ENCODE data around the gene TEX14. TPM values are rescaled to one million over a fixed set of nuclear protein-coding genes. Genes with fewer than 3 reads are reported as not detected.

The TEX14 gene
- total and polyA plus RNA-seq, 3 experiments from 2014 or later: 0.11 to 0.20 TPM; not detected in 1

DNA sequence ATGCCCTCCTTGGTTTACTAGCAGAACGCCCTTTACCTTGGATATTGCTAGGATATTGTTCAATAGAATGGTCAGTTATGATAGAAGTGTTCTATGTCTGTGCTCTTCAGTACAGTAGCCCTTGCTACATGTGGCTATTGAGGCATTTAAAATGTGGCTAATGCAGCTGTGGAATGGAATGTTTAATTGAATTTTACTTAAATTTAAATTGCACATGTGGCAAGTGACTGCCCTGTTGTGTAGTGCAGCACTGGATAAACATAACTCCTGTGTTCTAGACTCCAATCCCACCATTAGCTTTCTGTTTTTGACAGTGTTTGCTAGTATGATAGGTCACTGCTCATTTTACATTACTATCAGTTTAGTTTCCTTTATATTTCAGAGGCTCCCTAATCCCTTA lies 30.4 kb upstream of the TEX14 start:
- Histone ChIP-seq H3K4me1 (ENCODE audit: insufficient read depth, low read length) (no peaks in the 10 kb centered on the region), H3K27ac (ENCODE audit: low read depth, low read length) (no peak overlapping the region), H3K36me3 (ENCODE audit: insufficient read depth, low read length) (peaks cover 5% of the 10 kb centered on the region), H3K4me3 (ENCODE audit: low read length) (no peak overlapping the region), H3K9me3 (ENCODE audit: low read length) (no peaks in the 10 kb centered on the region), H3K27me3 (ENCODE audit: insufficient read depth, low read length, poor library complexity, severe bottlenecking) (no peaks in the 10 kb centered on the region)
- H3K9me3 Mint-ChIP-seq: no peaks in the 10 kb centered on the region
- POLR2A ChIA-PET: no interaction called here
- peak overlapping the region in 1 of 8 donors; percentile 2 for H3K27ac Mint-ChIP-seq
- H3K4me3 Mint-ChIP-seq: no peak overlapping the region
- H3K27me3 Mint-ChIP-seq: no peaks in the 10 kb centered on the region
- no peaks in the 10 kb centered on the region for H3K4me1 Mint-ChIP-seq
- DNase-seq: no peak
- CTCF ChIA-PET: no interaction called here
- peaks cover 0 to 56% (median 4%) of the 10 kb centered on the region in 3 donors for H3K36me3 Mint-ChIP-seq

DNA sequence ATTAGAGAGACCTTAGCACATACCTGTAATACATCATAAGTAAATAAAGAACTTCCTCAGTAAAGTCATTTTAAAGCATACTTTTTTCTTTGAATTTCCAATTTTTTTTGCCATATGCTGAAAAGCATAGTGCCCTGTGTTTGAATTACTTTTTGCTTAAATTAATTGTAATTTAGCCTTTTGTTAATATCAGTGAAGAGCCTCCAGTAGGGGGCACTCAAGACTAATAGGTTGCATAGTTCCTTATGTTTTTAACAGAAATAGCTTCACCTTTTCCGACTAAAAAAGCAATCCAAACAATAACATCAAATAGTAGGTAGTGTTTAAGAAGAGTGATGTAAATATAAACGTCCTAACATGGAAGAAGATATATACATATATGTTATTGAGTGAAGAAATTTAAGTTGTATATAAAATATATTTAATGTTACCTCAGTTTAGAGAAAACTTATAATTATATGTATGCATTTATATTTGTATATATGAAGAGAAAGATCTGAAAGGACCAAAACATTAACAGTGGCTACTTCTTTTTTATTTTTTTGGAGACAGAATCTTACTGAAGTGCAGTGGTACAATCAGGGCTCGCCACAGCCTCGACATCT lies 19.2 kb upstream of the TEX14 start:
- peaks cover 0 to 5% (median 0%) of the 10 kb centered on the region in 3 donors for H3K4me1 Mint-ChIP-seq
- Histone ChIP-seq H3K9me3 (ENCODE audit: low read length) (no peaks in the 10 kb centered on the region), H3K27ac (ENCODE audit: low read depth, low read length) (no peak overlapping the region), H3K4me1 (ENCODE audit: insufficient read depth, low read length) (no peaks in the 10 kb centered on the region), H3K4me3 (ENCODE audit: low read length) (no peak overlapping the region), H3K27me3 (ENCODE audit: insufficient read depth, low read length, poor library complexity, severe bottlenecking) (no peaks in the 10 kb centered on the region), H3K36me3 (ENCODE audit: insufficient read depth, low read length) (no peaks in the 10 kb centered on the region)
- H3K4me3 Mint-ChIP-seq: no peak overlapping the region
- no peaks in the 10 kb centered on the region for H3K27me3 Mint-ChIP-seq
- no peak overlapping the region for H3K27ac Mint-ChIP-seq
- DNase-seq: peak in 4 of 5 donors; percentile 3 to 48 (median 20)
- H3K9me3 Mint-ChIP-seq: no peaks in the 10 kb centered on the region
- ChIA-PET CTCF (interaction anchor here (0.6 to 1.6 kb wide), 6 partner anchors 10 to 294 kb away, joined by 3 to 5 read pairs (median 3); no protein-coding TSS in a partner anchor), POLR2A (no interaction called here)
- peaks cover 4 to 45% (median 6%) of the 10 kb centered on the region in 3 donors for H3K36me3 Mint-ChIP-seq

DNA sequence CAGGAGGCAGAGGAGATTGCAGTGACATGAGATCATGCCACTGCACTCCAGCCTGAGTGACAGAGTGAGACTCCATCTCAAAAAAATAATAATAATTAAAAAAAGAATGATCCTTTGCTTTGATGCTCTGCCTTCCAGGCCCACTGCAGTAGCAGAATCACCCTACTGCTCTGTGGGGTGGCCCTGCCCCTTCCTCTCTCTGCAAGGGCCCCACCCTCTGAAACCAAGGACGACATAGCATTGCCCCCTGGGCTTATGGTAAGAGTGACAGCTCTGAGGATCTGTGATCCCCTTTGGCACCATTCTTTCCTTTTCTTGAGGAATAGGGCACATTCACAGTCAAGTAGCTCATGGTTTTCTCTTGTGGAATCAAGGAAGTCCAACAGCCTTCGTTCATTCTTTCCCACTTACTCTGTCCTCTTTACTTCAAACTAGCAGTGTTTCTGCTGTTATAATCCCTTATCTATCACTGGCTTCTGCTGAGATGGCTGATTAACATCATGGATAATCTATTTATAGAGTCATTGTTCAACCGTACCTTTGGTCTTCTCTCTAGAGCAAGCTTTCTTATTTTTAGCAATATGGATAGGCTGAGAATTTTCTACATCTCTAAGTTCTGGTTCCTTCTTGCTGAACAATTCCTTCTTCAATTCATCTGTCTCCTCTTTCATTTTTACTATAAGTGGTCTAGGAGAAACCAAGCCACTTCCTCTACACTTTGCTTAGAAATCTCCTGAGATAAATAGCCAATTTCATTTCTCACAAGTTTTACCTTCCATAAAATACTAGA lies 14.7 kb upstream of the TEX14 start:
- Mint-ChIP-seq H3K4me1 (peaks cover 0 to 5% (median 0%) of the 10 kb centered on the region in 3 donors), H3K27ac (peak overlapping the region in 3 of 8 donors; percentile 1 to 67 (median 19)), H3K36me3 (peaks cover 0 to 51% (median 9%) of the 10 kb centered on the region in 3 donors), H3K4me3 (no peak overlapping the region), H3K9me3 (no peaks in the 10 kb centered on the region), H3K27me3 (no peaks in the 10 kb centered on the region)
- no peak overlapping the region for H3K4me3 ChIP-seq (ENCODE audit: low read length)
- no peak for DNase-seq
- H3K27me3 ChIP-seq (ENCODE audit: insufficient read depth, low read length, poor library complexity, severe bottlenecking): no peaks in the 10 kb centered on the region
- no peaks in the 10 kb centered on the region for H3K36me3 ChIP-seq (ENCODE audit: insufficient read depth, low read length)
- POLR2A ChIA-PET: no interaction called here
- no peaks in the 10 kb centered on the region for H3K9me3 ChIP-seq (ENCODE audit: low read length)
- H3K27ac ChIP-seq (ENCODE audit: low read depth, low read length): no peak overlapping the region
- H3K4me1 ChIP-seq (ENCODE audit: insufficient read depth, low read length): no peaks in the 10 kb centered on the region
- CTCF ChIA-PET: no interaction called here

DNA sequence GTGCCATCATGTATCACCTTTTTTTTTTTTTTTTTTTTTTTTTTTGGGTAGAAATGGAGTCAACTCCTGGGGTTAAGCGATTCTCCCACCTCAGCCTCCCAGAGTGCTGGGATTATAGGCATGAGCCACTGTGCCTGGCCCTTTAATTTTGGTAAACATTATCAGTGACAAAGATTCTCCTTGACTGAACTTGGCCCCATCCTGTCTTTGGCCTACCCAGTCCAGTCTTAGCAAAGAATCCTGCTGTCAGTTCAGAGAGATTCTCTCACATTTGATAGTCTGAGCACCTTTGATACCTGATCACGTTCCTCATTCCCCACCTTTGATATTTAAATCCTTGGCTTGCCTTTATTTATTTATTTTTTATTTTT lies 12.1 kb upstream of the TEX14 start:
- no peak for DNase-seq
- no peaks in the 10 kb centered on the region for H3K9me3 ChIP-seq (ENCODE audit: low read length)
- H3K9me3 Mint-ChIP-seq: no peaks in the 10 kb centered on the region
- no peak overlapping the region for H3K4me3 ChIP-seq (ENCODE audit: low read length)
- no peaks in the 10 kb centered on the region for H3K36me3 ChIP-seq (ENCODE audit: insufficient read depth, low read length)
- H3K27ac ChIP-seq (ENCODE audit: low read depth, low read length): no peak overlapping the region
- peaks cover 0 to 5% (median 0%) of the 10 kb centered on the region in 3 donors for H3K4me1 Mint-ChIP-seq
- H3K27ac Mint-ChIP-seq: no peak overlapping the region
- H3K4me1 ChIP-seq (ENCODE audit: insufficient read depth, low read length): no peaks in the 10 kb centered on the region
- H3K36me3 Mint-ChIP-seq: peaks cover 0 to 48% (median 9%) of the 10 kb centered on the region in 3 donors
- H3K27me3 ChIP-seq (ENCODE audit: insufficient read depth, low read length, poor library complexity, severe bottlenecking): no peaks in the 10 kb centered on the region
- POLR2A ChIA-PET: no interaction called here
- no peak overlapping the region for H3K4me3 Mint-ChIP-seq
- H3K27me3 Mint-ChIP-seq: no peaks in the 10 kb centered on the region
- CTCF ChIA-PET: no interaction called here

DNA sequence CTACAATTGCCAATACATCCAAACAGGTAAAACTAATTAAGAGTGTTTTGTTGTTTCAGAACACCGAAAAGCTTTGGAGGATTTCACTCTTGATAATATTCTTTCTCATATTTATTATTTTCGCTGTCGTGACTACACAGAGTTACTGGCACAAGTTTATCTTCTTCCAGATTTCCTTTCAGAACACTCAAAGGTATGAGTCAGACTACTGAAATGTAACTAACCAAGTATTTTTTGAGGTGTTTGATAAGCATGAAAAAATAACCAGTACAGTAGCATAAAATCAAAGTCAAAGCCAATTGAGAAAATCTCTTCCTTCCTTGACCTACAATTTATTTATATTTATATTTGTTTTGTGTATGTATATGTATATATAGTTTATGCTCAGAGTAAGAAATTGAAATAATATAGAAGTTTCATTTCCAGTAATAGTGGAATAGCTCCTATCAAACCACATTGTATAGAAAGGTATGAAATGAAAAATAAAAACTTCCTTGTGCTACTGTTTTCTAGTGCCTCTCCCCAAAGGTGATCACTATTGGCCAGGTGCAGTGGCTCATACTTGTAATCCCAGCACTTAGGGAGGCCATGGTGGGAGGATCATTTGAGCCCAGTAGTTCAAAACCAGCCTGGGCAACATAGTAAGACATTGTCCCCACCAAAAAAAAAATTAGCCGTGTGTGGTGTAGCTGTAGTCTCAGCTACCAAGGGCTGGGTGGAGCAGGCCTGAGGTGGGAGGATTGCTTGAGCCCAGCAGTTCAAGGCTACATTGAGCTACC lies 11.5 kb upstream of the TEX14 start:
- H3K27me3 ChIP-seq (ENCODE audit: insufficient read depth, low read length, poor library complexity, severe bottlenecking): no peaks in the 10 kb centered on the region
- Mint-ChIP-seq H3K27ac (peak overlapping the region in 1 of 8 donors; percentile 58), H3K27me3 (no peaks in the 10 kb centered on the region), H3K4me1 (peaks cover 0 to 5% (median 0%) of the 10 kb centered on the region in 3 donors), H3K4me3 (no peak overlapping the region), H3K9me3 (no peaks in the 10 kb centered on the region), H3K36me3 (peaks cover 0 to 48% (median 9%) of the 10 kb centered on the region in 3 donors)
- H3K36me3 ChIP-seq (ENCODE audit: insufficient read depth, low read length): no peaks in the 10 kb centered on the region
- H3K9me3 ChIP-seq (ENCODE audit: low read length): no peaks in the 10 kb centered on the region
- no peaks in the 10 kb centered on the region for H3K4me1 ChIP-seq (ENCODE audit: insufficient read depth, low read length)
- H3K27ac ChIP-seq (ENCODE audit: low read depth, low read length): no peak overlapping the region
- ChIA-PET POLR2A (no interaction called here), CTCF (no interaction called here)
- H3K4me3 ChIP-seq (ENCODE audit: low read length): no peak overlapping the region
- no peak for DNase-seq

DNA sequence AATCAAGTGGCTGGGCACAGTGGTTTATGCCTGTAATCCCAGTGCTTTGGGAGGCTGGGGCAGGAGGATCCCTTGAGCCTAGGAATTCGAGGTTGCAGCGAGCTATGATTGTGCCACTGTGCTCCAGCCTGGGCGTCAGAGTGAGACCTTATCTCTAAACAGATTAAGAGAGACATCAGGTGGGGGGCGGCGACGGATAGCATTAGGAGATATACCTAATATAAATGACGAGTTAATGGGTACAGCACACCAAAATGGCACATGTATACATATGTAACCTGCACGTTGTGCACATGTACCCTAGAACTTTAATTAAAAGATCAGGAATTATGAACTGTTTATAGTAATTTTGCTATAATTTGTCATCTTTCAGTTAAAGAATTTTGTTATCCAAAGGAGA lies 10.9 kb upstream of the TEX14 start:
- ChIA-PET POLR2A (no interaction called here), CTCF (no interaction called here)
- Histone ChIP-seq H3K4me3 (ENCODE audit: low read length) (no peak overlapping the region), H3K27me3 (ENCODE audit: insufficient read depth, low read length, poor library complexity, severe bottlenecking) (no peaks in the 10 kb centered on the region), H3K36me3 (ENCODE audit: insufficient read depth, low read length) (no peaks in the 10 kb centered on the region), H3K27ac (ENCODE audit: low read depth, low read length) (no peak overlapping the region), H3K4me1 (ENCODE audit: insufficient read depth, low read length) (no peaks in the 10 kb centered on the region), H3K9me3 (ENCODE audit: low read length) (no peaks in the 10 kb centered on the region)
- peaks cover 0 to 43% (median 9%) of the 10 kb centered on the region in 3 donors for H3K36me3 Mint-ChIP-seq
- no peak overlapping the region for H3K4me3 Mint-ChIP-seq
- no peak for DNase-seq
- peaks cover 0 to 5% (median 0%) of the 10 kb centered on the region in 3 donors for H3K4me1 Mint-ChIP-seq
- H3K27ac Mint-ChIP-seq: no peak overlapping the region
- no peaks in the 10 kb centered on the region for H3K9me3 Mint-ChIP-seq
- no peaks in the 10 kb centered on the region for H3K27me3 Mint-ChIP-seq

DNA sequence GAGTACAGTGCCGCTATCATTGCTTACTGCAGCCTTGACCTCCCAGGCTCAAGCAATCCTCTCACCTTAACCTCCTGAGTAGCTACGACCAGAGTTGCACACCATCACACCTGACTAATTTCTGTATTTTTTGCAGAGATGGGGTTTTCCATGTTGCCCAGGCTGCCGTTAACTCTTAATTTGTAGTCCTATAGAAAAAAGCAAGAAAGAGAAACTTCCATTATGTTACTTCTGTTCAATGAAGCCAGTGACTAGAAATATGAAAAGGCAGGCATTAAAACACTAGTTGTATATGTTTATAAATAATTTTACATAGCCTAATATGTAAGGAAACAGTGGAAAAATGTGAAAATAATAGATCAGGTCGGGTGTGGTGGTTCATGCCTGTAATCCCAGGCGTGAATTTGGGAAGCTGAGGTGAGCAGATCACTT lies 10.2 kb upstream of the TEX14 start:
- Histone ChIP-seq H3K27ac (ENCODE audit: low read depth, low read length) (no peak overlapping the region), H3K4me1 (ENCODE audit: insufficient read depth, low read length) (no peaks in the 10 kb centered on the region), H3K27me3 (ENCODE audit: insufficient read depth, low read length, poor library complexity, severe bottlenecking) (no peaks in the 10 kb centered on the region), H3K36me3 (ENCODE audit: insufficient read depth, low read length) (no peaks in the 10 kb centered on the region), H3K9me3 (ENCODE audit: low read length) (no peaks in the 10 kb centered on the region), H3K4me3 (ENCODE audit: low read length) (no peak overlapping the region)
- Mint-ChIP-seq H3K27ac (no peak overlapping the region), H3K9me3 (no peaks in the 10 kb centered on the region), H3K36me3 (peaks cover 0 to 42% (median 9%) of the 10 kb centered on the region in 3 donors), H3K4me3 (no peak overlapping the region), H3K4me1 (peaks cover 0 to 5% (median 0%) of the 10 kb centered on the region in 3 donors), H3K27me3 (no peaks in the 10 kb centered on the region)
- CTCF ChIA-PET: no interaction called here
- POLR2A ChIA-PET: no interaction called here
- DNase-seq: no peak

DNA sequence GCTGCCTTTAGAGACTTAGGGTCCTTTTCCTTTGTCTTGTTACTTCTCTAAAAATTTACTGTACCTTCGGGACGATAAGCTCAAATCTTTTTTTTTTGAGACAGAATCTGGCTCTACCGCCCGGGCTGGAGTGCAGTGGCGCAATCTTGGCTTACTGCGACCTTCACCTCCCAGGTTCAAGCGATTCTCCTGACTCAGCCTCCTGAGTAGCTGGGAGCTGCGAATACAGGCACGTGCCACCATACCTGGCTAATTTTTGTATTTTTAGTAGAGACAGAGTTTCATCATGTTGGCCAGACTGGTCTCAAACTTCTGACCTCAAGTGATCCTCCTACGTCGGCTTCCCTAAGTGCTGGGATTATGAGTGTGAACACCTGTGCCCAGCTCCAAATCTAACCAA lies 7.9 kb upstream of the TEX14 start:
- Histone ChIP-seq H3K4me3 (ENCODE audit: low read length) (no peak overlapping the region), H3K36me3 (ENCODE audit: insufficient read depth, low read length) (no peaks in the 10 kb centered on the region), H3K4me1 (ENCODE audit: insufficient read depth, low read length) (no peaks in the 10 kb centered on the region), H3K27me3 (ENCODE audit: insufficient read depth, low read length, poor library complexity, severe bottlenecking) (no peaks in the 10 kb centered on the region), H3K9me3 (ENCODE audit: low read length) (no peaks in the 10 kb centered on the region), H3K27ac (ENCODE audit: low read depth, low read length) (no peak overlapping the region)
- no peak overlapping the region for H3K27ac Mint-ChIP-seq
- H3K4me3 Mint-ChIP-seq: no peak overlapping the region
- CTCF ChIA-PET: interaction anchor here (0.7 to 1.5 kb wide), 3 partner anchors 12 to 305 kb away, joined by 3 to 5 read pairs (median 3); no protein-coding TSS in a partner anchor
- no peak for DNase-seq
- H3K27me3 Mint-ChIP-seq: no peaks in the 10 kb centered on the region
- peaks cover 0 to 41% (median 5%) of the 10 kb centered on the region in 3 donors for H3K36me3 Mint-ChIP-seq
- POLR2A ChIA-PET: no interaction called here
- H3K4me1 Mint-ChIP-seq: peaks cover 2 to 11% (median 4%) of the 10 kb centered on the region in 3 donors
- no peaks in the 10 kb centered on the region for H3K9me3 Mint-ChIP-seq

All from CD8-positive, alpha-beta memory T cell (primary cell).